SU-DHL-6 (cell line): Measurements from ENCODE around the gene HOXB6.

Experiments used
- EZH2phosphoT487 ChIP-seq: fragments of 200-600 bp; sonication (generic), shearing (Covaris generic); conservative IDR thresholded peaks from 2 replicates; pipeline ENCODE4 v1.6.1; 2018; ENCODE audit warnings: mild to moderate bottlenecking, antibody characterized with exemption, low read length, moderate library complexity, mixed read lengths
- TF ChIP-seq, protein P1 (sequence below): fragments of 200-600 bp; sonication (generic); IDR thresholded peaks from one replicate; pipeline ENCODE4 v1.5.1; 2017; ENCODE audit warnings: antibody characterized with exemption, mild to moderate bottlenecking, low read length, moderate library complexity; ENCODE audit not compliant: insufficient read depth, poor library complexity, severe bottlenecking

- TF ChIP-seq, protein P1, sequence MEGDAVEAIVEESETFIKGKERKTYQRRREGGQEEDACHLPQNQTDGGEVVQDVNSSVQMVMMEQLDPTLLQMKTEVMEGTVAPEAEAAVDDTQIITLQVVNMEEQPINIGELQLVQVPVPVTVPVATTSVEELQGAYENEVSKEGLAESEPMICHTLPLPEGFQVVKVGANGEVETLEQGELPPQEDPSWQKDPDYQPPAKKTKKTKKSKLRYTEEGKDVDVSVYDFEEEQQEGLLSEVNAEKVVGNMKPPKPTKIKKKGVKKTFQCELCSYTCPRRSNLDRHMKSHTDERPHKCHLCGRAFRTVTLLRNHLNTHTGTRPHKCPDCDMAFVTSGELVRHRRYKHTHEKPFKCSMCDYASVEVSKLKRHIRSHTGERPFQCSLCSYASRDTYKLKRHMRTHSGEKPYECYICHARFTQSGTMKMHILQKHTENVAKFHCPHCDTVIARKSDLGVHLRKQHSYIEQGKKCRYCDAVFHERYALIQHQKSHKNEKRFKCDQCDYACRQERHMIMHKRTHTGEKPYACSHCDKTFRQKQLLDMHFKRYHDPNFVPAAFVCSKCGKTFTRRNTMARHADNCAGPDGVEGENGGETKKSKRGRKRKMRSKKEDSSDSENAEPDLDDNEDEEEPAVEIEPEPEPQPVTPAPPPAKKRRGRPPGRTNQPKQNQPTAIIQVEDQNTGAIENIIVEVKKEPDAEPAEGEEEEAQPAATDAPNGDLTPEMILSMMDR = peak; percentile 84
- no peak for TF ChIP-seq EZH2phosphoT487
These were observed 13.6 kb upstream of the HOXB6 start for GRCh38 chr17:48618256-48618896.
